ENCODE data around the gene EXOC3L1.

GRCh38 chr16:67174706-67175231 is 15.2 kb downstream of the EXOC3L1 start:
- no peak for TF ChIP-seq POLR2AphosphoS5 (IDR thresholded peaks at IDR 0.05)
- TF ChIP-seq POLR2A (IDR thresholded peaks at IDR 0.05), result no peak
- TF ChIP-seq EP300 (IDR thresholded peaks at IDR 0.05), result no peak
